Hippocampal formation (tissue), 2 donors: ENCODE data around the gene LGALS9.
"Not testable (repeated sequence)": the region's sequence is repeated elsewhere in the genome, so short reads cannot be mapped to it uniquely, and the experiment has no call there.

Source experiments
- DNase-seq, 2 donors: peaks; one replicate each; lab custom pipeline; 2025; lab: John Stamatoyannopoulos, UW

LGALS9 gene

GRCh38 chr17:27654136-27654535 lies 23.1 kb downstream of the LGALS9 start:
- DNase-seq: no peak

GRCh38 chr17:27654654-27655524 lies 23.9 kb downstream of the LGALS9 start:
- DNase-seq: peak; percentile 13 to 36

- not testable (repeated sequence) for DNase-seq
Measured at GRCh38 chr17:27655525-27656111, 24.6 kb downstream of the LGALS9 start.

- DNase-seq: not testable (repeated sequence)
Measured at GRCh38 chr17:27656620-27657019, 25.6 kb downstream of the LGALS9 start.

- no peak for DNase-seq
Measured at GRCh38 chr17:27657620-27658019, 26.6 kb downstream of the LGALS9 start.

GRCh38 chr17:27659683-27660082 lies 28.7 kb downstream of the LGALS9 start:
- no peak for DNase-seq

- no peak for DNase-seq
Measured at GRCh38 chr17:27660436-27660835, 29.4 kb downstream of the LGALS9 start.

GRCh38 chr17:27663936-27664605 lies 33.1 kb downstream of the LGALS9 start:
- DNase-seq: no peak

GRCh38 chr17:27664606-27664965 lies 33.6 kb downstream of the LGALS9 start:
- no peak for DNase-seq

GRCh38 chr17:27665549-27665948 lies 34.6 kb downstream of the LGALS9 start:
- no peak for DNase-seq

- not testable (repeated sequence) for DNase-seq
Measured at GRCh38 chr17:27666270-27666669, 35.3 kb downstream of the LGALS9 start.

- DNase-seq: no peak
Measured at GRCh38 chr17:27666831-27667560, 36.0 kb downstream of the LGALS9 start.

- DNase-seq: no peak
Measured at GRCh38 chr17:27667656-27668487, 36.9 kb downstream of the LGALS9 start.

GRCh38 chr17:27668488-27668823 lies 37.5 kb downstream of the LGALS9 start:
- DNase-seq: no peak

- no peak for DNase-seq
Measured at GRCh38 chr17:27669136-27669535, 38.1 kb downstream of the LGALS9 start.

GRCh38 chr17:27669850-27670249 lies 38.9 kb downstream of the LGALS9 start:
- no peak for DNase-seq

- DNase-seq: no peak
Measured at GRCh38 chr17:27670791-27671590, 40.0 kb downstream of the LGALS9 start.

- no peak for DNase-seq
Measured at GRCh38 chr17:27671591-27671910, 40.6 kb downstream of the LGALS9 start.

GRCh38 chr17:27671977-27672480 lies 41.0 kb downstream of the LGALS9 start:
- DNase-seq: not testable (repeated sequence)

GRCh38 chr17:27674335-27674734 lies 43.3 kb downstream of the LGALS9 start:
- no peak for DNase-seq

GRCh38 chr17:27677191-27677590 lies 46.2 kb downstream of the LGALS9 start:
- no peak for DNase-seq
